GM10248 (cell line): Measurements from ENCODE around the gene NACA2.

Experiments used
- CTCF ChIA-PET: fragments of 300-600 bp; sonication (Branson Sonifier 250); formaldehyde crosslinking; extraction: SDS; loops from one replicate; lab custom pipeline; 2021; ENCODE audit warnings: antibody characterized with exemption; lab: Yijun Ruan, JAX
- POLR2A ChIA-PET: fragments of 350-650 bp; sonication (Branson Sonifier 250); formaldehyde crosslinking; extraction: SDS; loops from one replicate; lab custom pipeline; 2020; ENCODE audit warnings: antibody characterized with exemption; lab: Yijun Ruan, JAX
- DNase-seq: peaks from one replicate; pipeline ENCODE4 v3.0.0; 2012; ENCODE audit errors: extremely low spot score
- CTCF ChIP-seq: IDR thresholded peaks from 2 replicates; pipeline ENCODE4 v1.5.1; 2012; ENCODE audit warnings: mild to moderate bottlenecking, low read depth; ENCODE audit errors: extremely low read depth, missing control alignments, control extremely low read depth

Gene NACA2

DNA sequence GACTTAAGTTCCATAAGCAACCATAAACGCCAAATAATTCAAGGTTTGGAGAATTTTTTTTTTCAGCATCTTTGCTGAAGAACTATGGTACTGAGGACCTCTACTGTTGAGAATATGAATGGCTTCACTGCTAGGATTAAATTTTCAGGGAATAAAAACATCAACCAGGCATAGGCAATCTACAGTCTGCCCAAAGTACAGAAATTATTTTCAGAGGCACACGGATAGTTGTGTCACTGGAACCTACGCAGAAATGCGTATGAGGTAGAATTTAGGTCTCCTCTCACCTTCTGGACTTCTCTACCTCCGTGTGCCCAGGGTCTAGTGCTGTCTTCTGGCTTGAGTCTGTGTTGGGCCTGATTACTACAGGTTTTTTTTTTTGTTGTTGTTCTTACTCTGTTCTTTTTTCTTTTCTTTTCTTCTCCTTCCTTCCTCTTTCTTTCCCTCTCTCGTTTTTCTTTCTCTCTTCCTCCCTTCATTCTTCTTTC, 39.7 kb downstream of the NACA2 start:
- peak; percentile 38 for DNase-seq
- TF ChIP-seq CTCF: peak; percentile 52
- POLR2A ChIA-PET: no interaction called here
- CTCF ChIA-PET: interaction anchor here (0.8 to 2.5 kb wide), 5 partner anchors 9 to 580 kb away, joined by 3 to 10 read pairs (median 3); no protein-coding TSS in a partner anchor

- no peak for TF ChIP-seq CTCF
- DNase-seq: no peak
- ChIA-PET POLR2A (no interaction called here), CTCF (no interaction called here)
Observed at GRCh38 chr17:61547113-61547512, 43.9 kb downstream of the NACA2 start.

DNA sequence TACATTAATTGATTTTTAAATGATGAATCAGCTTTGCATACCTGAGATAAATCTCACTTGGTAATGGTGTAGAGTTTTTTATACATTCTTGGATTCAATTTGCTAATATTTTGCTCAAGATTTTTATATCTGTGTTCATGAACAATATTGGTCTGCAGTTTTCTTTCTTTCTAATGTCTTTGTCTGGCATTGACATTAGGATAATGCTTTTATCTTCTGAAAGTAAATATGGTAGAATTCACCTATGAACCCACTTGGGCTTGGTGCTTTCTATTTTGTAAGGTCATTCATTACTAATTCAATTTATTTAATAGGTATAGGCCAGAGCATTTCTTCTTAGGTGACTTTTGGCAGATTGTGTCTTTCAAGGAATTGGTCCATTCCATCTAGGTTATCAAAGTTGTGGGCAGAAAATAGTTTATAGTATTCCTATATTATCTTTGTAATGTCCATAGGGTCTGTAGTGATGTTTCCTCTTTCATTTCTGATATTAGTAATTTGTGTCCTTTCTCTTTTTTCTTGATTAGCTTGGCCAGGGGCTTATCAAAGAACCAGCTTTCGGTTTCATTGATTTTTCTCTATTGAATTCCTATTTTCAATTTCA, 45.6 kb downstream of the NACA2 start:
- no peak for DNase-seq
- CTCF ChIA-PET: no interaction called here
- TF ChIP-seq CTCF: no peak
- POLR2A ChIA-PET: no interaction called here

- no peak for TF ChIP-seq CTCF
- ChIA-PET CTCF (interaction anchor here (2.2 kb wide), 1 partner anchor 132 kb away, joined by 6 read pairs; no protein-coding TSS in a partner anchor), POLR2A (no interaction called here)
- no peak for DNase-seq
Observed at GRCh38 chr17:61543786-61544415, 47.1 kb downstream of the NACA2 start.

DNA sequence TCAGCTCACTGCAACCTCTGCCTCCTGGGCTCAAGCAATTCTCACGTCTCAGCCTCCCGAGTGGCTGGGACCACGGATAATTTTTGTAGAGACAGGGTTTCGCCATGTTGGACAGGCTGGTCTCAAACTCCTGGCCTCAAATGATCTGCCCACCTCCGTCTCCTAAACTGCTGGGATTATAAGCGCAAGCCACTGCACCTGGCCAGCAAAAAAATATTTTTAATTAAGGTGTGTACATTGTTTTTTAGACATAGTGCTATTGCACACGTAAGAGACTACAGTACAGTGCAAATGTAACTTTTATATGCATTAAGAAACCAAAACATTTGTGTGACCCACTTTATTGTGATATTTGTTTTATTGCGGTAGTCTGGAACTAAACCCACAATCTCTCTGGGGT, 49.0 kb downstream of the NACA2 start:
- CTCF ChIA-PET: no interaction called here
- no peak for DNase-seq
- POLR2A ChIA-PET: no interaction called here
- no peak for TF ChIP-seq CTCF

- POLR2A ChIA-PET: no interaction called here
- no peak for DNase-seq
- TF ChIP-seq CTCF: no peak
- CTCF ChIA-PET: no interaction called here
Observed at GRCh38 chr17:61540874-61541273, 50.1 kb downstream of the NACA2 start.
